K562 (cell line): ENCODE results near the gene MFSD12. TPM values are rescaled to one million over a fixed set of nuclear protein-coding genes. Genes with fewer than 3 reads are reported as not detected.
A peak's percentile ranks its signal among the peaks of the same experiment; 100 is the strongest.

Experiments used
- CBX3 ChIP-seq, 2 experiments: IDR thresholded peaks; 1 replicate in 1 of 2; 2 replicates in 1 of 2; pipeline ENCODE4 v1.6.1; 2012; ENCODE audit warnings: inconsistent platforms in 2 of 2, low read length in 2 of 2, borderline replicate concordance in 1 of 2, control low read depth in 1 of 2
- ELK3 ChIP-seq: fragments of 450-650 bp; formaldehyde crosslinking; IDR thresholded peaks from 2 replicates; pipeline ENCODE4 v1.4.0; 2020; ENCODE audit warnings: mild to moderate bottlenecking
- FOXJ3 ChIP-seq: sonication (generic); formaldehyde crosslinking; IDR thresholded peaks from 2 replicates; pipeline ENCODE4 v1.4.0; 2020; ENCODE audit warnings: mild to moderate bottlenecking, missing genetic modification reagents
- GMEB1 ChIP-seq: fragments of 250-450 bp; sonication (Bioruptor Pico); IDR thresholded peaks from 2 replicates; pipeline ENCODE4 v1.4.0; 2020; ENCODE audit warnings: mild to moderate bottlenecking
- HNRNPL ChIP-seq: fragments of 200-400 bp; formaldehyde crosslinking; IDR thresholded peaks from 2 replicates; pipeline ENCODE4 v1.6.1; 2017; ENCODE audit warnings: low read depth, mild to moderate bottlenecking, low read length
- MAFG ChIP-seq: fragments of 450-650 bp; conservative IDR thresholded peaks from 2 replicates; pipeline ENCODE4 v1.6.1; 2016; ENCODE audit warnings: missing genetic modification characterization, missing compliant biosample characterization
- MBD1 ChIP-seq: fragments of 250-450 bp; sonication (Bioruptor Pico); IDR thresholded peaks from 2 replicates; pipeline ENCODE4 v1.8.0; 2022; ENCODE audit warnings: inconsistent platforms
- PML ChIP-seq: IDR thresholded peaks from 2 replicates; pipeline ENCODE4 v1.6.1; 2012; ENCODE audit warnings: low read length, inconsistent platforms
- RBM39 ChIP-seq: fragments of 200-400 bp; formaldehyde crosslinking; optimal IDR thresholded peaks from 2 replicates; pipeline ENCODE3; 2018; ENCODE audit warnings: low read depth, low read length
- SNIP1 ChIP-seq: fragments of 450-650 bp; IDR thresholded peaks from 2 replicates; pipeline ENCODE4 v1.7.1; 2017; ENCODE audit warnings: low read depth, mild to moderate bottlenecking
- SRSF9 ChIP-seq: fragments of 200-400 bp; formaldehyde crosslinking; IDR thresholded peaks from 2 replicates; pipeline ENCODE4 v1.6.1; 2017; ENCODE audit warnings: low read depth, low read length, borderline replicate concordance
- TEAD1 ChIP-seq, 2 experiments: fragments of 450-650 bp in 1 of 2; sonication (generic) in 1 of 2; formaldehyde crosslinking; IDR thresholded peaks; 2 replicates each; pipeline versions ENCODE4 v1.4.0 to v1.8.0; 2020 to 2022; ENCODE audit warnings: mild to moderate bottlenecking in 2 of 2, missing genetic modification reagents in 1 of 2
- THRAP3 ChIP-seq: fragments of 450-650 bp; IDR thresholded peaks from 2 replicates; pipeline ENCODE4 v1.6.1; 2016; ENCODE audit warnings: mild to moderate bottlenecking, inconsistent platforms, borderline replicate concordance
- ZNF318 ChIP-seq, 2 experiments: fragments of 450-650 bp; IDR thresholded peaks; 2 replicates each; pipeline ENCODE4 v1.6.1; 2016; ENCODE audit warnings: mild to moderate bottlenecking in 2 of 2, borderline replicate concordance in 1 of 2, low read depth in 1 of 2, moderate library complexity in 1 of 2
- ZSCAN32 ChIP-seq: fragments of 450-650 bp; formaldehyde crosslinking; IDR thresholded peaks from 2 replicates; pipeline ENCODE4 v1.4.0; 2020; ENCODE audit warnings: mild to moderate bottlenecking, moderate library complexity
- polyA plus RNA-seq, 8 experiments: library from polyadenylated mRNA; depleted of rRNA in 4 of 8; stranded (reverse) in 5 of 8; unstranded in 3 of 8; fragments of >200 nt; fragmentation: Nextera tagmentation in 2 of 8; fragmentation: Illumina TruSeq in 1 of 8; extraction: Ambion mirVana in 2 of 8; extraction: Trizol in 1 of 8; gene quantifications; 2 replicates each; pipeline versions ENCODE4 v1.2.1 to v1.2.3, GENCODE V29; 2011 to 2014; ENCODE audit warnings: inconsistent platforms in 1 of 8, missing spikeins in 1 of 8
- total RNA-seq, 7 experiments: library from RNA; depleted of rRNA in 6 of 7; stranded (reverse); fragments of >200 nt in 6 of 7; fragmentation: Illumina TruSeq in 2 of 7; extraction: Trizol in 2 of 7; gene quantifications; 2 replicates each; pipeline versions ENCODE4 v1.2.1 to v1.2.3, GENCODE V29; 2011 to 2021; ENCODE audit warnings: low replicate concordance in 1 of 7

The MFSD12 gene
- total and polyA plus RNA-seq, 9 of the 15 experiments (the other 6 are each of a cell fraction or from before 2014, with no cell fraction given), result 0.69 to 112 (median 31.8) TPM

- TF ChIP-seq THRAP3, result no peak
- no peak for TF ChIP-seq MBD1 (CRISPR knock-in tag)
- peak; percentile 87 for TF ChIP-seq MAFG
- peak in 1 of 2 experiments; percentile 24; a peak in 1 of 3 replicates for TF ChIP-seq CBX3 (IDR thresholded peaks at IDR 0.05; ENCODE audit: borderline replicate concordance in 1 of 2, low read length in 2 of 2)
- no peak for TF ChIP-seq ZNF318 (IDR thresholded peaks at IDR 0.05; ENCODE audit: borderline replicate concordance in 1 of 2, low read depth in 1 of 2)
- peak; percentile 60 to 95; a peak in 3 of 4 replicates for TF ChIP-seq TEAD1 (CRISPR knock-in tag; IDR thresholded peaks at IDR 0.05)
- TF ChIP-seq RBM39, result no peak
- no peak for TF ChIP-seq ZSCAN32 (CRISPR knock-in tag)
- peak; percentile 24; the same call in 1 of the 2 replicates for TF ChIP-seq PML
- no peak for TF ChIP-seq HNRNPL
- no peak for TF ChIP-seq SRSF9
- TF ChIP-seq SNIP1, result no peak
- TF ChIP-seq FOXJ3 (CRISPR knock-in tag), result no peak
- peak; percentile 41; the same call in 1 of the 2 replicates for TF ChIP-seq GMEB1
- TF ChIP-seq ELK3 (CRISPR knock-in tag), result no peak
Measured at GRCh38 chr19:3500429-3501101, 56.8 kb downstream of the MFSD12 start, which contains the start of gene DOHH (continued).
